ENCODE measurements around the gene PTGS1. TPM values are rescaled to one million over a fixed set of nuclear protein-coding genes. Genes with fewer than 3 reads are reported as not detected.
A peak's percentile ranks its signal among the peaks of the same experiment; 100 is the strongest.
"Not testable (repeated sequence)": the region's sequence is repeated elsewhere in the genome, so short reads cannot be mapped to it uniquely, and the experiment has no call there.

Gene PTGS1
- total RNA-seq, 1 donor from 2014 or later = 6.0 TPM

DNA sequence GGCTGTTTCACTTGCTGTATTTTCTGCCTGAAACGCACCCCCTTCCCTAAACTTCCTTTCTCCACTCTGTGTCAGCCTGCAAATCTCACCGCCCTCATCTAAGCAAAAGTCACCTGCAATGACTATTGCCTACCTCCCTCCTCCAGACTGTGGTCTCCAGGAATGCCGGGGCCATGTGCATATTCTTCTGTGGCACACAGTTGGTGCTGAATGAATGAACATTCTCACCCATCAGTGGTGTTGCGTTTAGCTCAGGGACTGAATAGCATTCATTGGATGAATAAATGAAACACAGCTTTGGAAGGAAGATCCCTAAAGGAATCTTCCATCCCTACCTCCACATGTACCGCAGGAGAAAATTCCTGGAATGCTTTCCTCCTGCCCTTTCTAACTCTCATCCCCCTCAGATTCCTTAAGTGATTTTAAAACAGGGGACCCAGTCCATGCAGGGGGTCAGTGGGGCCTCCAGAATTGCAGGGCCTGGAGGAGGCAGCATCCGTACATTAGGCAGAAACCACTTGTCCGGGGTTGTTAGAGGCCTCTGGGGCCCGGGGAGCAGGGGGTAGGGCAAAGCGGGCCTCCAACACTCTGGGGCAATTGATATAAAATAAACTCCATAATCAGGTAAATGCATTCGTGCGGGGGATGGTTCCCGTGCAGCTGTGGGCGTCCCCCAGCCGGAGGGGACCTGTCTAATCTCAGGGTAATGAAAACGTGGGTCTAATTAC, 28.3 kb upstream of the PTGS1 start:
- DNase-seq (ENCODE audit: low spot score) = no peak
- ATAC-seq = no peak
- intact Hi-C loops (cut with DNase I) = no loop called here

- intact Hi-C loops (cut with DNase I) = loop anchor here (2.0 kb wide), 1 partner anchor 220 kb away; no protein-coding TSS in a partner anchor
- peak; percentile 48 for ATAC-seq
- DNase-seq (ENCODE audit: low spot score) = peak; percentile 62
Measured at GRCh38 chr9:122346478-122347347, 24.1 kb upstream of the PTGS1 start.

DNA sequence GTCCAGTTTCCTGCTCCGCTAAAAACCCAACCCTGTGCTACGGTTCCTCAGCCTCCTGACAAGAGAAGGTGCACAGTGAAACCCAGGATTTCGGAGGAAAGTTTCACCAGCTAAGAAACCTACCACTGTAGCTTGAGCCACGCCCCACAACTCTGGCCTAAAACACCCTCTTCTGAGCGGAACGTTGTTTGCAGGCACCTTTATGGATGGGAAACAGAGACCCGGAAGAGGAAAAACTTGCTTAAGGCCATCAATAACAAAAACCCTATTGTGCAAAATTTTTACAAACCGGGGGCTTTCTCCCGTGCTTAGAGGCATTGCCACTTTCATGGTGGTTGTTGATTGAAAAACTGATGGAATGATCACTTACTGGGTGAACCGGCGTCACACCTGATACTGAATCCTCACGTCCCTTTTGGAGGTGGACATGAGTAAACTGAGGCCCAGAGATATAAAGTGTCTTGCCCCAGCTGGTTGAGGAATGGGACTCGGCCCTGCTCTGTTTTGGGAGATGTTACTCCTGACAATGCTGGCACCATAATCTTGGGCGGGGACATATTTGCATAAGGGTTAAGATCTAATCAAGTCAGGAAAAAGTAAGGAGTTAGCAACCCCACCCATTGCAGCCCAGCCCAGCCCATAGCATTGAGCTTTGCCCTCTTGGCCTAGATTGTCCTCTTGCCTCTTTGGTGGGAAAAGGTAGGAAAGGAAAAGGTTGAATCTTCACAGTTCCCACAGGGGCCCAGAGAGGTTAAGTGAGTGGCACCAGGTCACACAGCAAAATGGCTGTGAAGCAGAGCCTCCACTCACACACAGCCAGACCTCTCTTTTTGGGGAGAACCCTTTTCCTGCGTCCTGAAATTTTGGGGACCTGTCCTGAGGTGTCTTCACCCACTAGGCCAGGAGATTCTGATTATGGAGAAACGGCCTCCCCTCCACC, 23.2 kb upstream of the PTGS1 start:
- DNase-seq (ENCODE audit: low spot score) (no peak), ATAC-seq (peak; percentile 6)
- intact Hi-C loops (cut with DNase I) = loop anchor here (2.0 kb wide), 1 partner anchor 221 kb away; no protein-coding TSS in a partner anchor

- intact Hi-C loops (cut with DNase I) = no loop called here
- ATAC-seq (no peak), DNase-seq (ENCODE audit: low spot score) (no peak)
Measured at GRCh38 chr9:122348288-122348777, 22.5 kb upstream of the PTGS1 start.

- intact Hi-C loops (cut with DNase I) = no loop called here
- no peak for ATAC-seq
- DNase-seq (ENCODE audit: low spot score) = no peak
Measured at GRCh38 chr9:122348791-122349190, 22.0 kb upstream of the PTGS1 start.

DNA sequence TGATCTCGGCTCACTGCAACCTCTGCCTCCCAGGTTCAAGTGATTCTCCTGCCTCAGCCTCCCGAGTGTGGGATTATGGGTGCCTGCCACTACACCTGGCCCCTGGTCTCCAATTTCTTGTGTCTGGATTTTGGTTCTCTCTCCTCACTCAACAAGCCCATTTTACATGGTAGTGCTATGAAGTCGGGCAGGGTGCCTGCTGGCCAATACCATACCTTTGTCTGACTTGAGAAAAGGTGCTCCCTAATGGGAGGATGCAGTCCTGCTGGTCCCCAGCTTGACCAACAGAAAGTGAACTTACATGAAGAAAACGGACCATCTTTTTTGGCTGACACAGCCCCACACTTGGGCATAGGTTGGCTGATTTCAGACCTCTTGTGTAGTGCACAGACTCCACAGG, 21.6 kb upstream of the PTGS1 start:
- DNase-seq (ENCODE audit: low spot score) = no peak
- intact Hi-C loops (cut with DNase I) = no loop called here
- no peak for ATAC-seq

- intact Hi-C loops (cut with DNase I) = no loop called here
- DNase-seq (ENCODE audit: low spot score) (peak; percentile 90), ATAC-seq (peak; percentile 92)
Measured at GRCh38 chr9:122350577-122351355, 20.1 kb upstream of the PTGS1 start.

DNA sequence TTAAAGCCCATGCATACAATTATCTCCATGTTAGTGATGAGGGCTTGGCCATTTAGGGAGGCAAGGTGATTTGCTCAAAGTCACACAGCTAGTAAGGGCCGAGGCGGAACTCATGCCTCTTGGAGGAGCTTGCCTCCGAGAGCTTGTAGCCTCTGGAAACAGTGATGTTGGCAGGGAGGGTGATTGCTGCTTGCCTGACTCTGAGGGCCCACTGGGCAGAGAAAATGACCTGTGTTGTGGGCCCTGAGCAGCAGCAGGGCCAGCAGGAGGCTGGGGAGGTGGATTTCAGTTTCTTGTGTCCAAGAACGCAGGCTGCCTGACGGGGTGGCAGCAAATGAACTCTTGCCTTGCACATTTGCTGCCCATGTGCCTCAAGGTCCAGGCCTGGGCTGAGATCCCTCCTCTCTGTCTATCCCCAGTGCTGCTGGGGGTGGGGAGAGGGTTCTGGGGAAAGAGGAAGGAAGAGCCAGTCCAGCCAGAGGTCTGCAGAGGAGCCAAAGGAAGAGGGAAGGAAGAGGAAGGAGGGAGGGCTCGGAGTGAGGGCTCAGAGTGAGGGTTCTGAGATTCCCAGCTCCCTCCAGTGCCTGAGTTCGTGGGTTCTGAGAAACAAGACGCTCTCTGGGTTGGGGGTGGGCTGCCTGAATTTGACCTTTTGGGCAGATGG, 16.2 kb upstream of the PTGS1 start:
- no peak for DNase-seq (ENCODE audit: low spot score)
- ATAC-seq = peak; percentile 64
- intact Hi-C loops (cut with DNase I) = no loop called here

- ATAC-seq (peak; percentile 38), DNase-seq (ENCODE audit: low spot score) (no peak)
- intact Hi-C loops (cut with DNase I) = no loop called here
Measured at GRCh38 chr9:122355336-122355875, 15.4 kb upstream of the PTGS1 start.

DNA sequence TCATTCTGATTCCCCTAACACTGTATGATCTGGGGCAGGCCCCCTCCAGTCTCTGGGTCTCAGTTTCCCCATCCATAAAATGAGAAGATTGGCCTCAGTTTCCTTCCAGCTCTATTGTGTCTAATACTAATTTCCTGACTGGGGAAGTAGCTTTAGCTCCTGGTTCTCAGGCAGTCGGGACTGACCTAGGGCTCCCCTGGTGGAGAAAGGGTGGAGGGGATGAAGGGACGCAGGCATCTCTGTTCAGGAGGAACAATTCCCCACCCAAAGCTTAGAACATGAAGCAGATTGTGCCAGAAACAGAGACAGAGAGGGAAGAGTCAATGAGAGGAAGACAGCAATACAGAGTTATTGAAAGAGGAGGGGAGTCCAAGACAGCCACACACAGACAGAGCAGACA, 14.2 kb upstream of the PTGS1 start:
- intact Hi-C loops (cut with DNase I) = no loop called here
- ATAC-seq (no peak), DNase-seq (ENCODE audit: low spot score) (no peak)

DNA sequence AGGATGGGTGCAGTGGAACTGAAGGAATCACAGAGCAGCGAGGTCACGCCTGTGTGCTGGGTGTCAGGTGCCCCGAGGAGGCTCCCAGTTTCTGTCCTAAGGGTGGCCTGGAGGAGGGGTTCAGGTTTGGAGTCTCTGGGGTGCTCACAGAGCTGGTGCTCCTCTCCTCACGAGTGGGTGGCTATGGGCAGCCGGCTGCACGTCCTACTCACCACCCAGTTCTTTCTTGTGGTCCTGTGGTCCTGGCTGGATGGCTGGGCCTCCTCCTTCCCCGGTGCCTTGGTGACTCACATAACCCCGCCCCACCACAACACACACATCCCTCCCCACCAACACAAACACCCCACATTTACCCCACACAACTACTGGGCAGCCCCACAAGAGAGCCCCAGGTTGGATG, 9.9 kb upstream of the PTGS1 start:
- DNase-seq (ENCODE audit: low spot score) (no peak), ATAC-seq (no peak)
- intact Hi-C loops (cut with DNase I) = no loop called here

GRCh38 chr9:122363131-122363530, 7.7 kb upstream of the PTGS1 start:
- ATAC-seq; DNase-seq (ENCODE audit: low spot score); intact Hi-C loops (cut with DNase I): not testable (repeated sequence)

- ATAC-seq = no peak
- intact Hi-C loops (cut with DNase I) = no loop called here
- no peak for DNase-seq (ENCODE audit: low spot score)
Measured at GRCh38 chr9:122364117-122364782, 6.6 kb upstream of the PTGS1 start.

GRCh38 chr9:122364783-122365150, 6.1 kb upstream of the PTGS1 start:
- ATAC-seq = peak; percentile 74
- DNase-seq (ENCODE audit: low spot score) = no peak
- intact Hi-C loops (cut with DNase I) = no loop called here

- no peak for ATAC-seq
- no peak for DNase-seq (ENCODE audit: low spot score)
- intact Hi-C loops (cut with DNase I) = no loop called here
Measured at GRCh38 chr9:122366074-122366660, 4.7 kb upstream of the PTGS1 start.

DNA sequence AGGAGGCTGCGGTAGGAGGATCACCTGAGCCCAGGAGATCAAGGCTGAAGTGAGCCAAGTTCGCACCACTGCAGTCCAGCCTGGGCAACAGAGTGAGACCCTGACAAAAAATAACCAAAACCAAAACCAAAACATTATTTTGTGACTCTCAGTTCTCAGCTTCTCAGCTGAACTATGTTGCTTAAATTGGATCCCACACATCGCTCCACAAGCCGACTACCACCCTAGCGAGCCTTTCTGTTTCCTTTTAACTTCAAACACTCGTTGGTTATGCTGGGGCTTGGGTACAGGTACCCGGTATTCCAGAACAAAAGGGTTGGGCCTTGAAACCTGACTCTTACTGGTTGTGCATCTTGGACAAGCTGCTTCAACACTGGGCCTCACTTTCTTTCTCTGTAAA, 3.8 kb upstream of the PTGS1 start:
- DNase-seq (ENCODE audit: low spot score) (no peak), ATAC-seq (no peak)
- intact Hi-C loops (cut with DNase I) = no loop called here

Measured in sciatic nerve (tissue), 2 donors.